PFSK-1 (cell line): ENCODE measurements around the gene MGMT.

ENCODE experiments used
- FOXP2 ChIP-seq: optimal IDR thresholded peaks from 2 replicates; pipeline ENCODE3; 2011; ENCODE audit warnings: borderline replicate concordance, control low read depth, inconsistent platforms; ENCODE audit not compliant: insufficient read depth; ENCODE audit errors: extremely low read length, extremely low read depth
- POLR2AphosphoS5 ChIP-seq: IDR thresholded peaks from 2 replicates; pipeline ENCODE4 v1.6.1; 2012; ENCODE audit warnings: low read depth, mild to moderate bottlenecking, control low read depth, low read length, moderate library complexity
- SIN3A ChIP-seq: IDR thresholded peaks from 2 replicates; pipeline ENCODE4 v1.6.1; 2012; ENCODE audit warnings: mild to moderate bottlenecking, low read length, moderate library complexity, borderline replicate concordance; ENCODE audit not compliant: insufficient read depth
- TAF1 ChIP-seq: IDR thresholded peaks from 2 replicates; pipeline ENCODE4 v1.6.1; 2012; ENCODE audit warnings: low read length, control low read depth, borderline replicate concordance; ENCODE audit not compliant: insufficient read depth
- TF ChIP-seq, protein P1 (sequence below), 2 experiments: IDR thresholded peaks; 2 replicates each; pipeline versions ENCODE4 v1.6.1 to v1.8.0; 2011 to 2012; ENCODE audit warnings: low read depth in 2 of 2, low read length in 2 of 2, control low read depth in 1 of 2, inconsistent platforms in 1 of 2, mild to moderate bottlenecking in 1 of 2, moderate library complexity in 1 of 2; ENCODE audit not compliant: insufficient read depth in 1 of 2

DNA sequence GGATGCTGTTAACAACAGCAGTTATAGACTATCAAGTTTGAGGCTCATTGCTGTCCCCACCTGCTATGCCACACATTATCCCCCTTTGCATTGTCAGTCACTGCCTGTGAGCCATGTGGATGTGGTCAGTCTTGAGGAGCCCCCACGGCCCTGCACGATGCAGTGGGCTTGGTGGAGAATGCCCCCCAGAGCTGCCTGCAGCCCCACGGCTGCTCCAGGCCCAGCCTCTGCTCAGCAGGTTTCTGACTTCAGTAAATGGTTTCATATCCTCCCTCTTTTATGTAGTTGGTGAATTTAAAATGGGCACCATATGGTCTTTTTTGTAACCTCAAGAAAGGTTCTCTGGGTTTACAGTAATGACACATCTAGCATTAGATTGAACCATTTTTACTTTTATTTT, 332.9 kb downstream of the MGMT start:
- TF ChIP-seq TAF1 (no peak), POLR2AphosphoS5 (no peak), SIN3A (no peak), FOXP2 (no peak)
- TF ChIP-seq, protein P1, sequence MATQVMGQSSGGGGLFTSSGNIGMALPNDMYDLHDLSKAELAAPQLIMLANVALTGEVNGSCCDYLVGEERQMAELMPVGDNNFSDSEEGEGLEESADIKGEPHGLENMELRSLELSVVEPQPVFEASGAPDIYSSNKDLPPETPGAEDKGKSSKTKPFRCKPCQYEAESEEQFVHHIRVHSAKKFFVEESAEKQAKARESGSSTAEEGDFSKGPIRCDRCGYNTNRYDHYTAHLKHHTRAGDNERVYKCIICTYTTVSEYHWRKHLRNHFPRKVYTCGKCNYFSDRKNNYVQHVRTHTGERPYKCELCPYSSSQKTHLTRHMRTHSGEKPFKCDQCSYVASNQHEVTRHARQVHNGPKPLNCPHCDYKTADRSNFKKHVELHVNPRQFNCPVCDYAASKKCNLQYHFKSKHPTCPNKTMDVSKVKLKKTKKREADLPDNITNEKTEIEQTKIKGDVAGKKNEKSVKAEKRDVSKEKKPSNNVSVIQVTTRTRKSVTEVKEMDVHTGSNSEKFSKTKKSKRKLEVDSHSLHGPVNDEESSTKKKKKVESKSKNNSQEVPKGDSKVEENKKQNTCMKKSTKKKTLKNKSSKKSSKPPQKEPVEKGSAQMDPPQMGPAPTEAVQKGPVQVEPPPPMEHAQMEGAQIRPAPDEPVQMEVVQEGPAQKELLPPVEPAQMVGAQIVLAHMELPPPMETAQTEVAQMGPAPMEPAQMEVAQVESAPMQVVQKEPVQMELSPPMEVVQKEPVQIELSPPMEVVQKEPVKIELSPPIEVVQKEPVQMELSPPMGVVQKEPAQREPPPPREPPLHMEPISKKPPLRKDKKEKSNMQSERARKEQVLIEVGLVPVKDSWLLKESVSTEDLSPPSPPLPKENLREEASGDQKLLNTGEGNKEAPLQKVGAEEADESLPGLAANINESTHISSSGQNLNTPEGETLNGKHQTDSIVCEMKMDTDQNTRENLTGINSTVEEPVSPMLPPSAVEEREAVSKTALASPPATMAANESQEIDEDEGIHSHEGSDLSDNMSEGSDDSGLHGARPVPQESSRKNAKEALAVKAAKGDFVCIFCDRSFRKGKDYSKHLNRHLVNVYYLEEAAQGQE (IDR thresholded peaks at IDR 0.05; ENCODE audit: insufficient read depth in 1 of 2, low read depth in 2 of 2, low read length in 2 of 2), result no peak
